Skeletal muscle cell (primary cell): ENCODE results near the gene BRDT.

ENCODE experiments used
- DNase-seq: peaks from one replicate; pipeline ENCODE4 v3.0.0-alpha.2; 2010; ENCODE audit warnings: low read depth
- H3K4me3 ChIP-seq: 2 replicates; pipeline ENCODE4 v1.5.1; 2011; ENCODE audit warnings: low read depth, mild to moderate bottlenecking, control low read depth, low read length, moderate library complexity

Gene BRDT

DNA sequence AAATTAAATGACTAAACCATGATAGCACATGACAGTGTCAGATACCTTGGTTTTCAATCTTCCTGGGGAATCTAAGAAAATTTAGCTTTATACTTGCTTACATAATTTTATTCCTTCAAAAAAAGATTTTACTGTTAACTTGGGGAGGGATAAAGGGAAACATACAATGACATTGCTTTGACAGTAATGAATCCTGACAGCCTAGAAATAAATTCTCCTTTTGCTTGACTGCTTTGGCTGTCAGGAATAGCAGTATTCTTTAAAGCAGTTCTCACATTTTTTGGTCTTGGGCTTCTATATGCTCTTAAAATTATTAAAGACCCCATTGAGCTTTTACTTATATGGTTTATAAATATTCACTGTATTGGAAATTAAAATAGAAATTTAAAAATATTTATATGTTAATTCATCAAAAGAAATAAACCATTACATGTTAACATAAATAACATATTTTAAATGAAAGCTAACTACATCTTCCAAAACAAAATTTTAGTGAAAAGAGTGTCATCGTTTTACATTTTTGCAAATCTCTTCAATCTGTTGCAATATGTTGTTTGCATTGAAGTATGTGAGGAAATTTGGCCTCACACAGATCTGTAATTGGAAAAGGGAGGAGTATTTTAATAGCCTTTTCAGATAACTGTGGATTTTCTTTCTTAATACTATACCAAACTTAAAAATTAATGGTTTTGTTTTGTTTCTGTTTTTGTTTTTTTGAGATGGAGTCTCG is 96.7 kb downstream of the BRDT start:
- no peak overlapping the region for H3K4me3 ChIP-seq
- DNase-seq = no peak

DNA sequence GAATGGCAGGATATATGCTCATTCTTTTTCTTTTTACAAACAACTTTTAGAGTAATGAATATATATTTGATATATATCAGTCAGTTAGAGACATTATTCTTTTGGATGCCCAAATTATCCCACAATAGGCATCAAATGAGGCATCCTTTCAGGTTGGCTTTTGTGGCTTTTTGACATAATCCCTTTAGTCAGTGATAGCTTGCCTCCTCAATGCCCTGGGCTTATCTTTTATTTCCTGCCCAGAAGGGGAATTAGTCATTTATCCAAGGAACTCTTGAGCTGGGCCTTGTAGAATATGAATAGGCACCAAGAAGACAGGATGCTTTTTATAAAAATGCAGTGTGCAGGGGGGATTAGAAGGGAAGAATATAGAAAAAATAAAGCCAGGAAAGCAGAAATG is 102.7 kb downstream of the BRDT start:
- DNase-seq = no peak
- H3K4me3 ChIP-seq = no peak overlapping the region
